Pons (tissue), 1 donor: ENCODE results near the gene MCM9.
A peak's percentile ranks its signal among the peaks of the same experiment; 100 is the strongest.
"Not testable (repeated sequence)": the region's sequence is repeated elsewhere in the genome, so short reads cannot be mapped to it uniquely, and the experiment has no call there.

Experiments
- DNase-seq: peaks from one replicate; pipeline ENCODE4 v3.0.0-alpha.2; 2016; ENCODE audit warnings: low spot score

The MCM9 gene

DNA sequence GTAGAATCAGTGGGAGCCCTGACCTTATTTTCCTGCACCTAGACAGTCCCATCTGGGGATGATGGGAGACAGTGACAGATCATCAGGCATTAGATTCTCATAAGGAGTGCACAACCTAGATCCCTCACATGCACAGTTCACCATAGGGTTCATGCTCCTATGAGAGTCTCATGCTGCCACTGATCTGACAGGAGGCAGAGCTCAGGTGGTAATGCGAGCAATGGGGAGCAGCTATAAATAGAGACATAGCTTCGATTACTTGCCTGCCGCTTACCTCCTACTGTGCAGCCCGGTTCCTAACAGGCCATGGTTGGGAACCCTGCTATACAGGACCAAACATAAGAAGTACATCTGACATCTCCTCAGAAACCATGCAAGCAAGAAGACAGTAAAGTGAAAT is 72.5 kb downstream of the MCM9 start:
- DNase-seq, result no peak

DNA sequence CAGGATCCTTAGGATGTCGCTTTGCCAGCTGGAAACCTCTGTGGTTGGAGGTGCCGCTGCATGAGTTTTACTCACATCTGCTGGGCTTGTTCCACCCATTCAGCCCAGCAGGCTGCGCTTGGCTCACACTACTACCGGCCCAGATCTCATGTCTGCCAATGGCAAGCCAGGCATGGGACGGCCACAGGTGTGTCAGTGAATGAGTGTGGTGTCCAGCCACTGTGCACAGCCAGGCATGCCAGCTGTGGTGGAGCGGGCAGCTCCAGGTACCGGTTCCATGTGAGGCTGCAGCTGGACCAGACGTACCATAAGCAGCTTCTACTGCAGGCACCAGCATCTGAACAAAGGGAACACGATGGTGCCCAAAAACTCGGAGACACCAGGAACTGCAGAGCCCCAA is 74.1 kb downstream of the MCM9 start:
- DNase-seq, result no peak

DNA sequence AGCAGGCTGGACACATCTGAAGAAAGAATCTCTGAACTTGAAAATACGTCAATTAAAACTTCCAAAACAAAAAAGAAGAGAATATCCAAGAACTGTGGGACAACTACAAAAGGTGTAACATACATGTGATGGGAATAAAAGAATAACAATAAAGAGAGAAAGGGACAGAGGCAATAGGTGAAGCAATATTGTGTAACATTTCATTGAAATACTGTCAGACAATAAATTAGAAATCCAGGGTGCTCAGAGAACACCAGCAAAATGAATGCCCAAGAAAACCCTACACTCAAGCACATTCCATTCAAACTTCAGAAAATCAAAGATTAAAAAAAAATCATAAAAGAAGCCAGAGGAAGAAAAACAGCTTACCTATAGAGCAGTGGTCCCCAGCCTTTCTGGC is 74.6 kb downstream of the MCM9 start:
- DNase-seq, result no peak

DNA sequence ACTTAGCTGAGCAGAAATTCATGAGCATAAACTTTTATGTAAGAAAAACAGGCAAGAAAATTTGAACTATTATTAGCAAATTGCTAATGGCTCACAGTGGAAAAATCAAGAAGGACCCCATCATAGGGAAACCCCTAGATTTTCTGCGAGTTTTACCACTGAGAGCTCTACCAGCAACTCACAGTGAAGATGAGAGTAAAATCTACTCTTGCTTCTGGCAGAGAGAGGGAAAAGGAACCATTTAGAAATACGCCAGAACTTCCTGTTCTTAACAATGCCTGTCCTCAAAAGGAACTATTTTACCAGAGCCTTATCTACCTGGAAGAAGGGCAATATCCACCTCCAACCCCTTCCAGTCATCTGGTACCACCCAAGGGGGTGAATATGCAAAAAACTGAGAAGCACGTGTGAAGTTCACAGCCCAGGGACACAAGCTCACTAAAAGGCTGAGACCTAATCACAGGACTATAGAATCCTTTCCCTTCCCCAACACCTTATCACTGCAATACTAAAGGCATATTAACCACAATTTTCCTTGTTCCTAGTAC is 75.4 kb downstream of the MCM9 start:
- no peak for DNase-seq

DNA sequence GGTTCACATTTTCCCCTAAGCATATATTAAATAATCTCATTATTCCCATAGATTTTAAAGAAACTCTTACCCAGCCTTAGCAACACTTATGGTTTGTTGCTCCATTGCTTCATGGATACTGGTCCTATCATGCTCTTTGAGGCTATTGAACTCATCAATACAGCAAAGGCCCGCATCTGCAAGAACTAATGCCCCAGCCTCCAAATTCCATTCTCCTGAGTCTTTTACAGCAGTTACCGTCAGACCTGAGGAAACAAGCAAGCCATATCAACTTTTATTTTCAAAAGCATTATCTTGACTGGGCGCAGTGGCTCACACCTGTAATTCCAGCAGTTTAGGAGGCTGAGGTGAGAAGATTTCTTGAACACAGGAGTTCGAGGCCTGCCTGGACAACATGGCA is 78.7 kb downstream of the MCM9 start:
- no peak for DNase-seq

DNA sequence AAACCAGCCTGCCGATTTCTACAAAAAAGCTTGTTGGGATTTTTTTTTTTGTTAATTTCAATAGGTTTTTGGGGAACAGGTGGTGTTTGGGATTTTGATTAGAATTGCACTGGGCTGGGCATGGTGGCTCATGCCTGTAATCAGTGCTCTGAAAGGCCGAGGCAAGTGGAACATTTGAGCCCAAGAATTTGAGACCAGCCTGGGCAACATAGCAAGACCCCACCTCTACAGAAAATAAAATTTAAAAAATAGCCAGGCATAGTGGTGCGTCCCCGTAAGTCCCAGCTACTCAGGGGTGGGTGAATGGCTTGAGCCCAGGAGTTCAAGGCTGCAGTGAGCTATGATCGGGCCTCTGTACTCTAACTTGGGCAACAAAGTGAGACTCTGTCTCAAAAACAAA is 81.6 kb downstream of the MCM9 start:
- DNase-seq, result no peak

DNA sequence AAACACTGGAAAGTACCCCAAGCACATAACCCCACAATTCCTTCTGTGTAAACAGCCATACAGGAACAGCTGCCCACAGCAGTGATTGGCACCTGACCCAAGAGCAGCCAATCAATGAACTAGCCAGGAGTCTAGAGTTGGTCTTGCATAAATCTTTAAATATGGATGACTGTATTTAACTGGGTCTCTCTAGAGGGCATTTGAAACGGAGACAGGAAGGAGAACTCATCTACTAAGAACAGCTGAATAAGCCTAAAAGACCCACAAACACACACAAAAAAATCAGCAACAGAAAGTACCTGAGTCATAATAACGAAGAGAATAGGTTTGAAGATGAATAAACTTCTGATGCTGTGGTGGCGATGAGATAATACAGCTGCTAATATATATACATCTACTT is 90.0 kb downstream of the MCM9 start:
- DNase-seq, result no peak

DNA sequence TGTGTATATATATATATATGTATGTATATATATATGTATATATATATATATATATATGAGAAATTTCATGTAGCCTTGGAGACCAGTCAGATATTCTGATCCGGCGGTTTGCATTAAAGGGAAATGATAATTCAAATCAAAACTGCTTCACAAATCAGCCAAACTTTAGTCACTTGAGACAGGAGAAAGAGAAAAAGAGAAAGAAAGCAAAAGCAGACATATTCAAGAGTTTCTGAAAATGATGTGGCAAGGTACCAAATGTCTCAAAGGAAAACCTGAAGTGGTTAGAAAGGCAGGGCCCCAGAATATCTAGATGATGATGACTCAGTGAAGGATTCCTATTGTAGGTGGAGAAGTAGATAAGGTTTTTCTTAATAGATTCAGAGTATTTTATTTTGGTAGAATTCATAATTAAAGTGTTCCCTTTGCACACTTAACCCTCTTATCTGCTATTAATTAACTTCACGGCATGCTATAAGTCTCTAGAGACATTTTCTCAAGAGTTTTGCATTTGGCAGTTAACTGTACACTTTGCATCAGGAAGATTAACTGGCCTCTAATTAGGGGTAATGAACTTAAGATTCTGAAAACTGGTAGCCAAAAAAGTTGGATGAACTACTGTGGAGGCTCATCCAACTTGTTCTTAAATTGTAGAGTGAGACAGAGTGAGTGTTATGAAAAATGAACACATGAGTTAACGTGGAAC is 91.1 kb downstream of the MCM9 start:
- DNase-seq, result no peak

DNA sequence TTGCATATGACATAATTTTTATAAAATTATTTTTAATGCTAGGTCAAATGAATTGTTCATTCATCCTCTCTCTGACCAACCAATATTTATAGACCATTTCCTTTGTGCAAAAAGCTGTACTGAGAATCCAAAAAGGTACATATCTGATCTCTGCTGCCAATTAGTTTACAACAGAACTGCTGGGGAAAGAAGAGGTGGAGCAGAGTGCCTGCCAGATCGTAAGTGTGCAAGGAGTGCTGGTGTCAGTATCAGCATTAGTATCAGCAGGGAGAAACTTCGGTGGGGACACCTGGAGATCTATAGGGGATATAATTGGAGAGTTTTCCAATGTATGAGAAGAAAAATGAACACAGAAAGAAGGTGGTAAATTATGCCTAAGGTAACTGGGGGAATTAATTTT is 104.3 kb downstream of the MCM9 start:
- no peak for DNase-seq

DNA sequence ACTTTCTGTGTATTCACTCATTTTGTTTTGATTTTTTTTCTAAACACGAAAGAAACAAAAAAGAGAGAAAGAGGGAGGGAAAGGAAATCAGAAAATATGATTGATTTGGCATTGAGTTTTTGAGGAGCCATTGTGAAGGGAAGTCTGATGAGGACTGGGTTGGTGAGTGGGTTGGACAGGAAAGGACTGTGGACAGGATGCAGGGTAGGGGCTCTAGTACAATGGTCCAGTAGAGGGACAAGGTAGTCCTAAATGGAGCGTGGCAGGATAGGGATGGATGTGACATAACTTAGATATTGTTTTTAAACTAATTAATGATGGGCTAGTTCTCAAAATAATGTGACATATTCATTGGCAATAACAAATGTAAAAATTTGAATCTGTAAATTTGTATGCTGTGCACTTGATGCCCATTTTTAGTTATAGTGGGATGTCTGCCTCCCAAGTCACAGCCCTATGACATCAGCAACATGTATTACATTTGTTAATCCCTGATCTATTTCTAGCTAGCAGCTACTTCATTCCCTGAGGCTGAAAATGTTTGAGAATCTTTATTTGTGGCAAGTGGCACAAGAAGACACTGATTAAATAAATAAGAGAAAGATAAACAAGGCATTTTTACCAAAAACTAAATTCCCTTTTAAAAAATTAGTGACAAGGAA is 105.0 kb downstream of the MCM9 start:
- no peak for DNase-seq

DNA sequence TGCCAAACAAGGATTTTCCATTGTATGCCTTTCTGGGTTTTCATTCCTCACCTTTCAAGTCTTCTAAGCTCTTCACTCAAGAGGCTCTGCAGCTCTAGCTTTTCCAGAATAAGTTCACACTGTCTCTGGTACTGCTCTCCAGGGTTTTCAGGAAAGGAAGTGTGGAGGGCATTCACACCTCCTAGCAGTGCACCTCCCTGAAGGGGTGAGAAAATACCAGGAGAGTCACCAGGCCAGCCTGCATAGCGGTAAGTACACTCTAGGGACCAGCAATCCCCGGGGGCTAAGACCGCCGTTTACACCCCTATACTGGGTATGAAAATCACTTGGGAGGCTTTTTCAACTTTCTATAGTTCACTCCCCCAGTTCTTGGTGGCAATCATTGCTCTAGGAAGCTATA is 108.9 kb downstream of the MCM9 start:
- DNase-seq, result no peak

DNA sequence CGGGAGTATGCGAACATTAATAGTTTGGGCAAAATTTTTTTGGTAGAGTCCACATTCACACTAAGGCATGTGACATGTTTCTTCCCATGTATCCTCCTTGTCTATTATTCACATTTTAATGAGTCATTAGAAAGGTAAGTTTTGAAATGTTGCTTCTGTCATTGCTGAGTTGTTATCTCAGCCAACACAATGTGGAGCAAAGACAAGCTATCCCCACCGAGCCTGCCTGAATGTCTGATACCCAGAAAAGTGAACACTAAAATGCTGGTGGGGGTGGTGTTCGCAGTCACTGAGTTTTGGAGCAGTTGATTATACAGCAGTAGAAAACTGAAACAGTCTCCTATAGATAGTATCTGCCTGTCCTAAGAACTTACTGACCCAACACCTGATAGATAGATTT is 109.3 kb downstream of the MCM9 start:
- no peak for DNase-seq

DNA sequence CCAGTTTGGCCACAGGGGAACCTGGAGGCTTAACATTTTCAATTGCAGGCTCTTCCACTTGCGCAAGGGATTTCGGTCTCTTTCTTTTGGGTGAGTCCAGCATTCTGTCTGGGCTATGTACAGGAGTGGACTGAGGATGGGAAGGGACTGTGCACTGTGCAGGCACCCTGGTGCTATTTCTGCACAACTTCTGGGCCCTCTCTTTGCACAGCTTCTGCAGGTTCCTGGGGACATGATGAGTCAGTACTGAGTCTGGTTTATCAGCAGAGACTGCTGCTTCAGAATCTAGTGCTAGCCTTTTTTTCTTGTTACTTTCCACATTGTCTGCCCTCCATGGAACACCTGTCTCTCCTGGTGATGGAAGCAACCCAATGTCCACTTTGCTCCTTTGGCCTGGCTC is 119.5 kb downstream of the MCM9 start:
- DNase-seq, result no peak

DNA sequence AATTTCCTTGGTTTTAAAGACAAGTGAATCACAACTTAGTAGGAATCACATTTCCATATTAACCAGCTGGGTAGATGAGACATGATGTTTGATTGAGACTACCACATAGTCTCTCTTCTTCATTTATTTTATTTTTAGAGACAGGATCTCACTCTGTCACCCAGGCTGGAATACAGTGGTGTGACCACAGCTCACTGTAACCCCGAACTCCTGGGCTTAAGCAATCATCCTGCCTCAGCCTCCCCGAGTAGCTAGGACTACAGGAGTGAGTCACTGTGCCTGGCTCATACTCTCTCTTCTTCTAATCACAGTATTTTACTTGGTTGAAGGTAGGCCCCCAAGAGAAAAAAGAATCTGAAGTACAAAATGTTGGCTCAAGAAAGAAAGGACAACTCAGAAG is 121.2 kb downstream of the MCM9 start:
- no peak for DNase-seq

DNA sequence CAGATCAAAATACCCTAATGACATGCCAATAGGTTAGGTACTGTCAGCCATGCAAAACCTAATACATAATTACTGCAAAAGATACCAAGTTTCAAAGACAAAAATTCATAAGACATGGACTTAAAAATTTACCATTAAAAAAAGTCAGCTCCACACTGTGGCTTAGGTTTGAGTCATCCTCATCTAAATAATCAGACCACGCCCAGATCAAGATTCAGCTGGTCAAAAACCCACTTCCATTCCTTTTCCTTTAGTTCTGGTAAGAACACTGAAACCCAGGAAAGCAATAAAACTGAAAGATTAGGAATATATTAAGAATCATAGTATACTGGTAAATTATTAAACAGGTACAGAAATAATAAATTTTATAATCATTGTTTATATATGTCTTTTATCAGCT is 122.0 kb downstream of the MCM9 start:
- DNase-seq, result no peak

DNA sequence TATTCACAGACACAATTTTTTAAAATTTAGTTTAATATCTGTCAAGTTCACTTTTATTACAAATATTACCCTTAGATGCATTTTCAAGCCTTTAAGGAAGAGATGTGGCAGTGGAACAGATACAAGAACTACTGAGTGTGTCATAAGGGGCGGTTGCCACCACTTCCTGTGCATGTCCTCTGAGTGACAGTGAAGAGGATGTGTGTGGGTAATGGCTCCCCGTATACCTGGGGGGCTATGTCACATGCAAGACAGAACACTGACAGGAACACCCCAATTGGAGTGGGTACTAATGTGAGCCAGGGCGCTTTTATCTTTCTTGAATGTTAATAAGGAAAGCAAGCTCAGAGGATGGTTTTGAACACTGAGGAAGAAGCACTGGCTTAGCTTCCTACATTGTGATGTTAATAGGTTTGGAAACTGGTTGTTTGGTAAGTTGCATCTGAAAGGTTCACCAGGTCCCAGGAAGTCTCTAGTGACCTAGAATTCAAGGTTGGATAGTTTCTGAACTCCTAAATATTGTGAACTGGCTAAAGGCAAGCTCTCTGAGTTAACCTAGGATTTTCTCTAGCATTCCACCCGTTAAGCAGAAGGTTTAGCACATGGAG is 124.4 kb downstream of the MCM9 start:
- DNase-seq, result no peak

DNA sequence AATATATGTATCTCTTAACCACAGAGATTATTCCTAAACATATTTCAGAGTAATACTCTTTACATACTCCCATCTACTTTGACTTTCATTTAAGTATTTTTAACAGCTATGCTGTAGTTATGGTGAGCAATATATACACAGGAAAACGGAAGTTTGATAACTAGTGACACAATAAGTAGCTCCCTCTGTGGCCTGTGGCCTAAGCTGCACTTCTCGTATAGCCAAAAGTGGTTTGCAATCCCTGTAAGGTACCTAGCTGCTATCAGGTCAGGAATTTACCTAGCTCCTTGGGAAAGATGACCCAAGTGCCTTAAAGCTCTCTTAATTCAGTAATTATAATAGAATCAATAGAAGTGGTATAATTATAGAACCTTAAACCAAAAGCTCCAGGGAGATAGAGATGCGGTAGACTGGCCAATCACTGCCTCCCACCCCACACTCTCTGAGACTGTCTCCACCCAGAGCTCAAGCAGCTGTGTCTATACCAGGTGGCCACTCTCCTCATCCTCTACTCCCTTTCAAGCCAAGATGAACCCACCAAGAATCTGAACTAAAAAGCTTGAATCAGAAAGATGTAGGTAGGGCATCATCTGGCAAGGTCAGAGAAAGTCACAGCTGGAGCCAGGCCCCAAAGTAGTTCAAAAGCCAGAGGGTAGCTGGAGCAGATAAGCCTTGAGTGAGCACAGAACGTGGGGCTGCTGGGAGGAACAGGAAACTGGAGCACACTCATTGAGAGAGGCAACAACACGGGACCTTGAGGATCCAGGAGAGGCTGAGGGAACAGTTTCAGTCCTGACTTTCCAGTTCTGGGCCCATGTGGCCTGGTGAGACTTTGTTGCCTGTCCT is 125.9 kb downstream of the MCM9 start:
- DNase-seq, result no peak

DNA sequence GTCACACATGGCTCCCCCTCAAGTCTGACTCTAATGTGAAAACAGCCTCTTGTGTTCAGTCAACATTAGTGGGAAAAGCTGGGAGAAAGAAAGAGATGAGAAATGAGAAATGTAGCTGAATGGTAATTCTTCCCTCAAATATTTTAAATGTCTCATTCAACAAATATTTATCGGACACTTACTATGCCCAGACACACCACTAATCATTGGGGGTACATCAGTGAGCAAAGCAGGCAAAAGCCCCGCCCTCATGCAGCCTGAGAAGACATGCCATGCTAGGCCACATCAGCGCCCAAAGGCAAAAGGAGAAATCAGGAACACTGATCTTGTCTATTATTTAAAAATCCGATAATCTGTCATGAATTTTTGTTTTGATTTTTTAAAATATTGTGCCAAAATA is 130.9 kb downstream of the MCM9 start:
- no peak for DNase-seq

DNA sequence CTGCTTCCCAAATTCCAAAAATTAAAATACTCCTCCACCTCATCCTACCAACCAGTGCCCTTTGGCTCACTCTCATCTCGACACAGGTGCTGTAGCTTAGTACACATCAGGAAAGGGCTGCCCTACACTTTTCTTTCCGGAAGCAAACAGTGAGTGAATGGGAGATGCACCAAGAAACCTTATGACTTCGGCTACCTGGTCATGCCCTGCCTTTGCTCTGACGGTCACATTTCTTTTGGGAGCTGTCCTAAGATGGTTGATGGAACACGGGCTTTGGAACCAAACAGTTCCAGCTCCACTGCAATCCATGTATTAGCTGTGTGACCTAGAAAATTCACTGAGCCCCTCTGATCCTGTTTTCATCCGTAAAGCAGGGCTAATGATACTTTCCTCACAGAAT is 133.7 kb downstream of the MCM9 start:
- no peak for DNase-seq

DNA sequence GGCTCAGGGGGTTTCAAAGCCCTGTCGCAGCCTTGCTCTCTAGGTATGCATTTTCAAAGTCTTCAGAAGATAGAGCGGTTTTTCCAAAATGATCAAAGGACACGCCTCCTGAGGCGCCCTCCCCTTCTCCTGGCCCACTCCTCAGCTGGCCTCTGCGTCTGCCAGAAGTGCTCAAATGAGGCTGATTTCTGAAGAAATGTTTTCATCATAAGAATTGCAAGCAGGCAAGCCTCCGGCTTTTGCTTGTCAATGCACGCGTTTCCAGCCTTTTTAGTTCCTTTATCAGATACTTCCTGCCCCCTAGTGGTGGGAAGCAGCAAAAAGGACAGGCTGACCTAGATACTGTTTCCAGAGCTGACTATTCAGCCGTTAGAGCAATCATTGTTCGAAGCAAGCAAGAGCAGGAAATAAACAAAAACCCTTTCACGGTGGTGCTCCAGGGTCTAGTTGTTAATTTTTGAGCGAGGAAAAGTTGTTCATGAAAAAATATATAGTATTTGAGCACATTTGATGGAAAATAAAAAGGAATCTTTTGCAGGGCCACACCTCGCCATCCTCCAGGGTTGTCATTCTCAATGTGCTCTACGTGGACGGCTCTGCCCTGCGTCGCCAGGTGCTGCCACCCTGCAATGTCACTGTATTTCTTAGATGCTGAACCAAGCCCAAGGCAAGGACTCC is 134.4 kb downstream of the MCM9 start:
- peak; percentile 98 for DNase-seq

DNA sequence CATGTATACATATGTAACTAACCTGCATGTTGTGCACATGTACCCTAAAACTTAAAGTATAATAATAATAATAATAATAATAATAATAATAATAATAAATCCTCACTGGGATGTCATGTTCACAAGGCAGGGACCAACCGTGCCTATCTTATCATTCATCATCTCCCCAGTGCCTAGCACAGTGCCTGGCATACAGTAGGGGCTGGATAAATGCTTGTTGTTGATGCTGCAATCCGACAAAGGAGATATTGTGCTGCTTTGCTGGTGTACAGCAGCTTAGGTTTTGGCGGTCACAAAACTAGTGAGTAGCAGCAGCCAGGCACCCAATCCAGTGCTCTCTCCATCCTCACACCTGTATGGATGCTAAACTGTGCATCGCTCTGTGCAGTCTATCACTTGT is 135.1 kb downstream of the MCM9 start:
- DNase-seq, result no peak

DNA sequence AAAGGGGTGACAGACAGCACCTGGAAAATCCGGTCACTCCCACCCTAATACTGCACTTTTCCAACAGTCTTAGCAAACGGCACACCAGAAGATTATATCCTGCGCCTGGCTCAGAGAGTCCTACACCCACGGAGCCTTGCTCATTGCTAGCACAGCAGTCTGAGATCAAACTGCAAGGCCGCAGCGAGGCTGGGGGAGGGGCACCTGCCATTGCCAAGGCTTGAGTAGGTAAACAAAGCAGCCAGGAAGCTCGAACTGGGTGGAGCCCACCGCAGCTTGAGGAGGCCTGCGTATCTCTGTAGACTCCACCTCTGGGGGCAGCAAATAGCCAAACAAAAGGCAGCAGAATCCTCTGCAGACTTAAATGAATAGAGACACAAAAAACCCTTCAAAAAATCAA is 138.4 kb downstream of the MCM9 start:
- not testable (repeated sequence) for DNase-seq
